ENCODE data around the gene SLC2A6.

The SLC2A6 gene

DNA sequence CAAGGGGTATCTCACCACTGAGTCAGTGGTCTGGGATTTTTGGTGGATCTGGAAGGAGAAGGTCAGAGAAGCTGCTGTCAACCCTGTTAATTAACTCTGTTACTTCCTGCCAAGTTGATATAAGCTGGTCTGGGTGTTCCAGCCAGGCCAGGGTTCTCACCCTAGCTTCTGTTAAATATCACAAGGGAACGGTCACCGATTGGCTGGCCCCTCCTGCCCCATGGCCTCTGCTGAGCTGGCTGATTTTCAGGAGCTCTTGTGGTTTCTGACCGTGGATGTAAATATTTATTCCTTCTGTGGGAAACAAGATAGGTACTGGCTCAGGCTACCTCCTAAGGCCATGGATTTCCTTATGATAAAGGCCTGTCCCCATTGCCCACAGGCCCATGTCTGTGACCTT, 55.7 kb downstream of the SLC2A6 start:
- TF ChIP-seq GABPA (IDR thresholded peaks at IDR 0.05; ENCODE audit: low read depth) (no peak), REST (IDR thresholded peaks at IDR 0.05; ENCODE audit: insufficient replicate concordance, low read depth) (no peak), CTCF (IDR thresholded peaks at IDR 0.05; ENCODE audit: insufficient read depth, low read length) (no peak), SPI1 (IDR thresholded peaks at IDR 0.05; ENCODE audit: borderline replicate concordance, low read depth) (no peak), POLR2AphosphoS5 (IDR thresholded peaks at IDR 0.05; ENCODE audit: low read depth) (no peak)
- DNase-seq (ENCODE audit: low read depth in 1 of 2, low spot score in 1 of 2), result no peak
- H3K27me3 ChIP-seq (ENCODE audit: insufficient read depth, poor library complexity, severe bottlenecking), result peaks cover 8% of the 10 kb centered on the region
- H3K4me3 ChIP-seq (replicated peaks; ENCODE audit: insufficient read depth, low read length), result no peak overlapping the region
- no peak overlapping the region for H3K27ac ChIP-seq (replicated peaks)

DNA sequence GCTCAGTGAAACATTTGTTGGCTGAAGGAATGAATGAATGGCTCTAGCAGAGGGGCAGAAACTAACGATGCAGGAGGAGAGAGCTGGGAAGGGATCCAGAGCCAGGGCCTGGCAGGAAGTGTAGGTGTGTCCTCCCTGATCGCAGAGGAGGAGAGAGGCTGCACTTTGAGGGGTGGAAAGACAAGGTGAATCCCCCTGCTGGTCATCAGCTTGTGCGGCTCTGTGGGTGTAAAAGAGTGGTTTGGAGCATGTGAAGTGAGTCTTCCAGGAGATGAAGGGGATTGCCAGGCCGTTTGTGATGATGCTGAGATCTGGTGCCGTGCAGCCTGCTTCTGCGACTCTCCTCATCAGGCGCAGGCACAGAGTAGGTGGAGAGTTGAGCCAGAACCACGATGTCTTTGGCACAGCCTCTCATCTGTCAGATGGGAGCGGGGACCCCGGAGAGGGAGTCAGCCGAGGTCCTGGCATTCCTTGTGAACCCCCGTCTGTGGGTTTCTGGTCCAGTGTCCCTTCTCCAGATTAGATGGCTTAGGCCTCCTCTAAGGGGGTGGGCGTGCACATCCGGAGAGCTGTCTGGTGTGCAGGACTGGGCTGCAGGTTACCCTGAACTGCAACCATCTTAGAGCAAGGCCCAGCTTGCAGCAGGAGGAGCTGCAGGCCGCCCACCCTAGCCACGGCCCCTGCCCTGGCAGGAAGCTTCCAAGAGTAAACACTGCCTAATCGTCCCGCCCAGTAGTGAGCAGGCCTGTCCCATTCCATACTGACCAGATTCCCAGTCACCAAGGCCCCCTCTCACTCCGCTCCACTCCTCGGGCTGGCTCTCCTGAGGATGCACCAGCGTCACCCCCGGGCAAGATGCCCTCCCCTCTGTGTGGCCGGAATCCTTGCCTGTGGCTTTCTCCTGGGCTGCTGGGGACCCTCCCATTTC, 57.0 kb downstream of the SLC2A6 start, which contains the start of gene ADAMTS13:
ADAMTS13 (plus strand) TSS at position 753 of the 928 bp plus-strand sequence; CDS start at position 830, 77 bp downstream.
- Histone ChIP-seq H3K4me3 (replicated peaks; ENCODE audit: insufficient read depth, low read length) (no peak within 1 kb of the TSS), H3K27ac (replicated peaks) (no peak within 1 kb of the TSS), H3K27me3 (ENCODE audit: insufficient read depth, poor library complexity, severe bottlenecking) (peaks cover 3% of the 10 kb centered on the region)
- TF ChIP-seq GABPA (IDR thresholded peaks at IDR 0.05; ENCODE audit: low read depth) (no peak), POLR2AphosphoS5 (IDR thresholded peaks at IDR 0.05; ENCODE audit: low read depth) (no peak), REST (IDR thresholded peaks at IDR 0.05; ENCODE audit: insufficient replicate concordance, low read depth) (no peak), CTCF (IDR thresholded peaks at IDR 0.05; ENCODE audit: insufficient read depth, low read length) (no peak), SPI1 (IDR thresholded peaks at IDR 0.05; ENCODE audit: borderline replicate concordance, low read depth) (no peak)
- no peak for DNase-seq (ENCODE audit: low read depth in 1 of 2, low spot score in 1 of 2)

Measured in HL-60 (cell line).